NCI-H187 (cell line): ENCODE measurements around the gene CCDC181.
"Not testable (repeated sequence)": the region's sequence is repeated elsewhere in the genome, so short reads cannot be mapped to it uniquely, and the experiment has no call there.

Experiments used
- DNase-seq, 2 experiments: peaks; one replicate each; lab custom pipeline; 2025; lab: John Stamatoyannopoulos, UW

The CCDC181 gene

DNA sequence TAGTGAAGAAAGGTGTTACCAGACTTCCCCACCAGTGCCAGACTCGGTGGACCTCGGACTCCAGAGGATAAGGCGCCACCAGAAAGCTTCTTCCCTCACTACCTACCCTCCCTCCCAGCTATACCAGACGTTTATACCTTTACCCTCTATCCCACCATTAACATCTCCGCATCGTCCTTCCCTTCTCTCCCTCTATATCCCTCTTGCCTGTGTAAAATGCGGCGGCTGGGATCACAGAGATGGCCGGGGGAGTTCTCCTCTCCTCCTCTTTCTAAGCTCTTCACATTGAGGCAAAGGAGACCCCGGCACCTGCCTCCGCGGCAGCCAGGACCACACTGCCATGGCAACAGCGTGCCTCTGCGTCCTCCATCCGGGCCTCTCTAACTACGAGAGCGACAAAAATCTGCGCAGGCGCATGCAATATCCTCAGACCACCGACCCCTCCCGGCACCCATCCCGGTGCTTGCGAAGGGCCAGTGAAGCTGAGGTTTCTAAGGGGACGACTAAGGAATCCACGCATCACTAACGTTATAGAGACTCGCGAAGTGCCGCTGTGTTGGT, at the start of gene CCDC181:
CCDC181 (minus strand) TSS at position 394 of the 561 bp plus-strand sequence. CDS start 2,547 bp downstream, outside the sequence.
- peak; percentile 82 to 90 for DNase-seq

DNA sequence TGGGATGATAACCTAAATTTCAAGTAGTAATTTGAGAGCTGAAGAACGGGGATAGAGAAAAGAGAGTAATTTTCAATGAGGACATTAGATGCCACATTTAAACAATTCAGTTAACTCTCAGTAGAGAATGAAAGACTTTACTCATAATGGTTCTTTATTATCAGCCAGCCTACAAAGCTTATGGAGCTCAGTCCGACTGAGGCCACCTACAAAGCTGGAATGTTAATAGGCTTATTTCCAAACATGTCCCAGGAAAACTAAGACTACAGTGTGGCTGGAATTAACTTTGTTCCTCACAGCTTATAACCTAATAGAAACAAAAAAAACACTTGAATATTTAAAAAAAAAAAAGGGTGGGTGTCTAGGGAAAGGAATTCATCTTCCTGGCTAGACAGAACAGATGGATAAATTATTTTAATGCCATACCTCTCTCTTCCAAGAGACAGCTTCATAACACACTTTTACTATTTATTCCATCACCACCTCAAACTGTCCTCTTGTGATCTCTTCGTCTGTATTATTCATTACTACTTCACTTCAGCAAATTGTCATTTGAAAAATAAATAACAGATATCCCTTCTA, 48.6 kb upstream of the CCDC181 start:
- no peak for DNase-seq

DNA sequence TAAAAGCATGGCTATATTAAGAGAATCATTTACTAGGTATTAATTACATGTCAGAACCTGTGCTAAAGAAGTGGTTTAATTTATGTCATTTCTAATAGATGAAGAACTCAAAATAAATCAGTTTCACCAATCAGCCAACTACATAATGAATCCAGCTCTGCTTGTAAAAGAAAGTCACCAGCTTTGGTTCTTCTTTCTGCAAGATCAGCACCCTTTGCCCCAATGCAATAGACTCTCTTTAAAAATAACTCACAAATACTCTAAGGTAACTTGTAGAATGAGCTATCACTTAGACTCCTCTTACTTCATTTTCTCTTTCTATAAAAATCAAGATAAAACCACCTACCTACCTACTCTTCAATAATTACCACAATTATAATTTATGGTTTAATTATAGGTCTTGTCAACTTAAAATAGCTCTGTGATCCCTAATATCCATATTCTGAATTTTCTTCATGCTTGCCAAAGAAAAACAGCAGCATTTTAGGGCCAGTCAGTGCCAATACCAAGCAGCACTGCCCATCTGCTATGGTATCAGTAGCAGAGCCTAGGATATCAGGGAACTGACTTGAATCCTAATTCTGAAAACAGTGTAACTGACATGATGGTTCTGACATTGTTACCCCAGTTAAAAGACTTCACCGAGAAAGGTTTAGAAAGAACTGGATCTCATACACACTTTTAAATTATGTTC, 47.2 kb upstream of the CCDC181 start:
- DNase-seq: no peak

DNA sequence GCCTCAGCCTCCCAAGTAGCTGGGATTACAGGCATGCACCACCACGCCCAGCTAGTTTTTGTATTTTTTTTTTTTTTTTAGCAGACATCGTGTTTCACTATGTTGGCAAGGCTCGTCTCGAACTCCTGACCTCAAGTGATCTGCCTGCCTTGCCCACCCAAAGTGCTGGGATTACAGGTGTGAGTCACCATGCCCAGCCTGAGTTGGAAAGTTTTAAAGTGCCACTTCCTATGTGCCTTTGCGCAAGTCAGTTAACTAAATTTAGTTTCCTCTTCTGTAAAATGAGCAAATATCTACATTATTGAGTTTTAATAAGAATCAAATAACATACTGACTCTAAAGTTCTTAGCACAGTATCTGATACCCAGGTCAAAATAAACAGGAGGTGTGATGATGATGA, 46.1 kb upstream of the CCDC181 start:
- no peak for DNase-seq

DNA sequence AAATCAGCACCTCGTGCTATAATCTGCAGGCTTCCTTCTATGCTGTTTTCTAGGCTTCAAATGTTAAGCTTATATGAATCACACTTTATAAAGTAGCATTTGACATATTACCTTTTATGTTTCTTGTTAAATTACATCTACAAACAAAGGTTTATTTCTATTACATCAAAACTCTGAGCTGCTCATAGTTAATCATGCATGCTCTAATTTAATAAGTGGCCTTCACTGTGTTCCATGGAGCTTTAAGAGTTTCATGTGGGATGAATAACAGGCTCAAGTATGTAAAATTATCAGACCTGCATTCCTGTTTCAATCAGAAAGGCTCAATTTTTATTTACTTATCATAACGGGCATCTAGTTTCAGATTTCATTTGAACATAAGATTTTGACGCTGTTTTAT, 45.5 kb upstream of the CCDC181 start:
- no peak for DNase-seq

DNA sequence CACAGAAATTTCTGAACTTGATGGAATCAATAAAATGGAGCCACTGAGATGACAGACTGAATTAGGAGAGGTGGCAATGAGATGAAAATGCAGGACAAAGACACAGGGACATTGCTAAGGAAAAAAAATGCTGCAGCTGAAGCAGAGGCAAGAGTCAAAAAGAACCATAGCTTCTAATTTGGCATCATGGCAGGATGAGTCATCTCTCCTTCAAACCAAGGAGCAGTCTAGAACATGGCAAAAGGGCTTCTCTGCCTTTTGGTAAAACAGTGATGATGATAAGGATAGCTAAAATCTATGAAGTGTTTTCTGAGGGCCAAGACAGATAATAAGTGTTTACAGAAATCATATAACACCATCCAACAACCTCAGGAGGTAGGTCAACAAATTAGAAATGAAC, 41.7 kb upstream of the CCDC181 start:
- no peak for DNase-seq

DNA sequence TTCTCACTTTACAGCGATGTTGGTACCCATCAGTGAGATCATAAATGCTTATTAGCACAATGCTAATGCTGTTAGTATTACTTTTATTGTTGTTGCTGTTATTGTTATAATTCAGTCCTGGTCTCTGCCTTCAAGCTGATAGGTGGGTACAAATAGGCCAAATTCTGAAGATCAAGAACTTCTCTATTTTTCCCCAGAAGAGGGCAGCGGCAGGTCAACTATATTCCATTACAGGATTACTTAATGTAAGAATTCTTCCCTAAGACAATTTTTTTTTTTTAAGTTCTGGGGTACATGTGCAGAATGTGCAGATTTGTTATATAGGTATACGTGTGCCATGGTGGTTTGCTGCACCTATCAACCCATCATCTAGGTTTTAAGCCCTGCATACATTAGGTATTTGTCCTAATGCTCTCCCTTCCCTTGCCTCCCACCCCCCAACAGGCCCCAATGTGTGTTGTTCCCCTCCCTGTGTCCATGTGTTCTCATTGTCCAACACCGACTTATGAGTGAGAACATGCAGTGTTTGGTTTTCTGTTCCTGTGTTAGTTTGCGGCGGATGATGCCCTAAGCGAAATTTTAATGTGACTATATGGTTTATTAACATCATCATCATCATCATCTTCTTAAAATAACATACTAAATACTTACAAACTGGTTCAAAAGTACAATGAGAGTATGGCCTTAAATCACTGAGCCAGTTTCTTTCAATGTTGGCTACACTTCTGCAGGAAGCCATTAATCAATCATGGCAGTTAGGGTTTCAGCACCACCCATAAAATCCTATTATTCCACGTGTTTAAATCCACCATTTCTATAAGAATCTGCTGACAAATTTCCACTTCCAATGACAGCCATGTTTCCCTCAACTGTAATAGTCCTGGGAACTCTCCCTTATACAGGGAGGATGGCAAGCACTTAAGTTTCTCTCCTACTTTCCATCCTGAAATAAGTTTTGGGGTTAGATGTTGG, 39.3 kb upstream of the CCDC181 start:
- no peak for DNase-seq

DNA sequence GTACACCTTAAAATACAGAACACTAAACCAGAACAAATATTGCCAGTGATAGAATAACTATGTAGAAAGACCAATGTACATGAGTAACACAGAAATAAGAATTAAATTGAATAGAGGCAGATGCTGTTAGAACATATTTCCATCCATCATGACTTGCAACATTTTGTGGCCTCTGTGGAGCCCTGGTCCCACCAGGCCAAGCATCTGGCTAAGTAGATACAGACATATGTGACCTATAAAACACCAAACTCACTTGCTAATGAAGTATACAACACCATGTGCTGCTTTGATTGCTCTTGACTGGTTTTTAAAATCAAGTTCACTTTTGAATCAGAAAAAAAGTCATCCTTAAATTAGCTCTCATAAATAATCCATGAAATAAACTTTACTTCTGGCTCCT, 38.0 kb upstream of the CCDC181 start:
- no peak for DNase-seq

DNA sequence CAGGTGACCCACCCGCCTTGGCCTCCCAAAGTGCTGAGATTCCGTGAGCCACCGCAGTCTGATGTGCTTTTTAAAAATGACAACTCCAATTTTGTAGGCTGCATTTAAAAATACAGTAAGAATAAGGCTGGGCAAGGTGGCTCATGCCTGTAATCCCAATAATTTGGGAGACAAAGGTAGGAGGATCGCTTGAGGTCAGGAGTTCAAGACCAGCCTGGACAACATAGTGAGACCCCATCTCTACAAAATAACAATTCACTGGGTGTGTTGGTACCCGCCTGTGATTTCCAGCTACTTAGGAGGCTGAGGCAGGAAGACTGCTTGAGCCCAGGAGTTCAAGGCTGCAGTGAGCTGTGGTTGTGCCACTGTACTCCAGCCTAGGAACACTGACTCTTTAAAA, 35.1 kb upstream of the CCDC181 start:
- no peak for DNase-seq

DNA sequence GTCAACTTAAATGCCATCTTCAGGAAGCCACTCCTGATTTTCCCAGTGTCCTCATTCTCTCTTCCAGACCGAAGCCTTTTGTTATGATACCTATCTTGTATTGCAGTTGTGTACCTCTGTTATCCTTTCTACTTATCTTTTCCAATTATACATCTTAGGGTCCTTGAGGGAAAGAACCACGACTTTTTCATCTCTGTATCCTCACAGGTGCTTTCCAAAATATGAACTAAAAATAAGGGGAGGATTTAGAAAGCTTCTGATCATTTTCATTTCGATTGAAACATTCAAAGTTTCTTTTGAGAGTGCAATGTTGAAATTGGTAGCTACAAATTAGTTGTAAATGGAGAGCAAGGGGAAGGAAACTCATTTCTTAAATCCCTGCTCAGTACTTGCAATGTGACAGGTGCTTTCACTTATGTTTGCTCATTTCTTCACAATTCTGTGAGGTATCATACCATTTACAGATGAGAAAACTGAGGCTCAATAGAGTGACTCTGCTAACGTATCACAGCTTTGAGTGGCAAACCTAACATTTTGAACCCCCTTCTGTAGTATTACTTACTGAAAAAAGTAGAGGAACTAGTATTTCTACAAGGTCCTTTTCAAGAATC, 34.2 kb upstream of the CCDC181 start:
- no peak for DNase-seq

DNA sequence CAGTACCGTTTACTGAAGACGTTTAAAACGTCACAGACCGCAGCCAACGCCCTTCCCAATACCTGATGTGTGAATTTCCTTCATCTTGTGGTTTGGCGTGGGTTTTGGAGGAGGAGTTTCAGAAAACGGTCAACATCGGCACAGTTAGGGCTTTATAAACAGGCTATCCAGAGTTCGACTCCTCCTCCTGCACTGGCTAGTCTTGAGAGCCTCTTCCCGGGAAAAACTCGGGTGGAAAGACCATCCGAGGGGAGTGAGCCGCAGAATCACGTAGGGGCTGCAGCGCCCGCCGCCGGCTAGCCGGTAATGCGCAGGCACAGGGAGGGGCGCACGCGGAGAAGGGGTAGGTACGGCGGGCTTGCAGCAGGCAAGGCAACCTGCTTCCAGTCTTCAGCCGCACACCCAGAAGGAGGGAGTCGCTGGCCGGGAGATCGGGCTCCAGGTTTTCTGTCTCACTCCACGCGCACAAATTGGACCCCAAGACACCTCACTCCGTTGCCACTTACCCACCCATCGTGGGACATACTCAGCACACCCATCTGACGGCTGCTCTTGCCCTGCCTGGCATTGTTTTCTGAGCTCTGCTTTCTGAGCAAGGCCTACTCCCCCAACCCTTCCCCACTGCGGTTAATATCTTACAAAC, 33.0 kb upstream of the CCDC181 start:
- no peak for DNase-seq

DNA sequence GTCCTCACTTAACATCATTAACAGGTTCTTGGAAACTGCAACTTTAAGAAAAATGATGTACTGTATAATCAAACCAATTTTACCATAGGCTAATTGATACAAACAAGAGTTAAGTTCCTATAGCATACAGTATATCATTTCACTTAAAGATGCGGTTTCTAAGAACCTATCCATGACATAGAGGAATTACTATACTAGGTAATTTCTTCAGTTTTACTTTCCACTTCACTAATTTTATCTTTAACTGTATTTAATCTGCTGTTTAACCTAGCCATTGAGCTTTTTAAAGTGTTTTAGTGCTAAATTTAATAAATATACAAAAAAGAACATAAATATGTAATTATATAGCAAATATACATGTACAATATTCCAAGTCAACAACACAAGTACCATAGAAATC, 30.2 kb upstream of the CCDC181 start:
- no peak for DNase-seq

DNA sequence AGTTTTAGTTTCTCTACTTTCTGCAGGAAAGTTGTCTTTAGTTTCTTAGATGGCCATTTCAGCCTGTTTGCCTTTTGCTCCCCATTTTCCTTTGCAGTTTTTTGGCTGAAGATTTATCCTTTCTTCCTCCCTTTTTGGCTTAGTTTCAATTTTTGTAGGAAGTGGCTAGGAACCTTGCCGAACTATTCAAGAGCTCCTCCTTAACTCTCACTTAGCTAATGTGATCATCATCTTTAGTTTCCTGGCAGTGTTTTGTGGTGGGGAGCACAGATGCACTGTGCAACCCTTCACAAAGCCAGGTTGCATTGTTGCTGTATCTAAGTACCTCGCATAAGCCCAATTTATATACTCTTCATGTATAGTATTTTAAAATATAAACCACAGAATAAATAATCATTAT, 28.8 kb upstream of the CCDC181 start:
- DNase-seq: no peak

DNA sequence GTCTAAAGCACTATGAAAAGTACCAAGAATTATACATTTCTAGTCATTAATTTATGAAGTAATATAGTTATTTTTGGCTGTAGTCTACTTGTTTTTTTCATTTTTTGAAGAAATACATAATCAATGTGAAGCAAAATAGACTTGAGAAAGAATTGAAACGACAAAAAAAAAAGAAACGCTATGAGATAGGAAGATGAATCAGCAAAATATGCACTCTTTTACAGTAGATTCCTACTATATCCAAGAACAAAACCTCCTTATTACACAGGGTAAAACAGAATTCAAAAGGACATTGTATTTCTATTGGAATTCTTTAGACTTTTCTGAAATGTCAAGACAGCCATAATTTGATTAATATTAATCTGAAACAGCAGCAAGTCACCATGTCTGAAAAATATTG, 25.6 kb upstream of the CCDC181 start:
- no peak for DNase-seq

DNA sequence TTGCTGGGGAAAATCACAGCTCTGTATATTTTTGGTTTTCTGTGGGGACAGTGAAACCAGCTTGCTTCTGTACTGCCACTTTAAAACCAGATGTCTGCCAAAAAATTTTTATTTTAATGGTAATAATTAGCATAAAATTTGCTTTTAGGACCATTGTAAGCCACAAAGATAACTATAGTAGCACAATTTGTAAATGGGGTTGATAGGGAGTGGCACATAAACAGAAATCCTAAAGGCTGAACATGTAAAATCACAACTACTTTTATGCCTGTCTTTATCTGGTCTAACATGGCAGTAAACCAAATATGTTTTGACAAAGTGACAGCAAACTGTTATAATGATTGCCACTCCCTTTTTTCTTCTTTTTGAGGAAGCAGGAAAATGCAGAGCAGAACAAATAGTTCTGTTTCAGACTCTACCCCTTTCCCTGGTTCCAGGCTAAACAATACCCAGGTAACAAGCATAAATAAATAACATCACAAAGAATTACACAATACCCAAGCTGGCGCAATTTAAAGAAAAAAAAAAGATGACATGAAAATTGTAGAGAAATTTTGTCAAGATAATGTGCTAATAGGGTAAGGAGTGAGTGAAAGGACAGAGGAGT, 24.0 kb upstream of the CCDC181 start:
- DNase-seq: no peak

DNA sequence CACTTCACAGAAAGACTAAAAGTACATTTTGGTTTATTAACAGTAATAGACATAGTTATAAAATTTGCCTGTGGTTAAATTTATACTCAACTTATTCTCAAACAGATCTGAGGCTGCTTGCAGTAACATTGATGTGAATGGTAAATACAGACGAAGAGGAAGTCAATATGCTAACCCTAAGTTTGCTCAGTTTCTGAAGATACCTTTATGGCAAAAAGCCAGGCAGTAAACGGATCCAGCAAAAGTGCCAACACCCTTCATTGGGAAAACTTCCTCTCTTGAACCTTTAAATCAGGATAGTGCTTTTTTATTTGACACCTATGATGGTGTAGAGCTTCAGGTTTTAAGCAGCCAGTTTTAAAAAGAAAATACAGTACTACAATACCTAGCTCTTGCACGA, 16.6 kb upstream of the CCDC181 start:
- DNase-seq: no peak

DNA sequence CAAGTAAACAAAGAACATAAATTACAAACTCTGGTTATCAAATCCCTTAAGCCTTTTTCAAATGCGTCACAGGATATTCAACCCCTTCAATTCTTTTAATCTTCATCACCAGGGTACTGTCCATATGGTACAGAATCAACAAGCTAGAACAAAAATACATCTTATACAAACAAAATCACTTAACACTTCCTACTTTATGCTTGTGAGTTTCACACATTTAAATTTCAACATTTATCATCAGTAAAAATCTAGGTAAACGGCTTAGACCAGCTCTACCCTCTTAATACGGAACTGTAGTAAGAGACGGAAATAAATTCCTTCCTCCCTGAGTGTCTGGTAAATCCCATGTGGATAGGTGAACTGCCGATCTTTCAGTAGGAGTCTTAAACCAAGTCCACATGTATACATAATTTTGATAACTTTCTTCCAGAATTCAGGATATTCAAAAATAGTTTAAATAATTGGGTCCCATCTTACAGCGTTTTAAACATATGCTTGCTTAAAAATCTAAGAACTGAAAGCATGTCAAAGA, 1.0 kb downstream of the CCDC181 start:
- no peak for DNase-seq

DNA sequence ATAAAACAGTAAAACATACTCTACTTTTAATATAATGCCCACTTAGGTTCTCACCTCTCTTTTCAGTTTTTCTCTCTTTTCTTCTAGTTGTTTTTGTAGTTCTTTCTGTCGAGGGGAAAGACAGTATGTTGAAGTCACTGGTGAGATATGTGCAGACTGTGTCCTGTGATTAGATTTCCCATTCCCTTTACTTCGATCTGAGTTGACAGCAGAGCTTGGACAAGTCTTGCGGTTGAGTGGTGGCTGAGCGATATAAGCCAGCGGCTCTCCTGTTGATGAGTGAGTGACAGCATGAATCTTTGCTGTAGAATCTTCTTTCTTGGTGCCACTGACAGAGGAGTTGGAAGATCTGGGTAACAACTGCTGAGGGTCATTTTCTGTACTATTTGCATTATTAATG, 6.0 kb downstream of the CCDC181 start:
- no peak for DNase-seq

DNA sequence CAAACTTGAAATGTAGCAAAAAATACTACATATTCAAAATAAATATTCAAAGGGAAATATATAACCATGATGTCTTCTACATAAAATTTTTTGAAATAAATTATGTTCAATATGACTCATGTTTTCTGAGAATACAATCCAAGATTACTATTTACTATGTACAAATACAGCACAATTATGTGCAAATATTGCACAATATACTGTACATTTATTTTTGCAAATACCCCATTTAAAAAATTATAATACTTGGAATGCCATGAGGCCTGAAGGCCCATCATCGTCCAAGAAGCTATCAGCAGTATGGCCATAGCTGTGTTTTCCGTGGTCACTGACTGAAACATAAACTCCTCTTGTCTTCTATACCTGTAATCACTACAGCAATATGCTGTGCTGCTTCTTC, 12.3 kb downstream of the CCDC181 start:
- no peak for DNase-seq

DNA sequence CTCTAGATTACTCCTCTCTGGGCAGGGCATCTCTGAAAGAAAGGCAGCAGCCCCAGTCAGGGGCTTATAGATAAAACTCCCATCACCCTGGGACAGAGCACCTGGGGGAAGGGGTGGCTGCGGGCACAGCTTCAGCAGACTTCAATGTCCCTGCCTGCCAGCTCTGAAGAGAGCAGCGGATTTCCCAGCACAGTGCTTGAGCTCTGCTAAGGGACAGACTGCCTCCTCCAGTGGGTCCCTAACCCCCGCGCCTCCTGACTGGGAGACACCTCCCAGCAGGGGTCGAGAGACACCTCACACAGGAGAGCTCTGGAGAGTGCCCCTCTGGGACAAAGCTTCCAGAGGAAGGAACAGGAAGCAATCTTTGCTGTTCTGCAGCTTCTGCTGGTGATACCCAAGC, 18.9 kb downstream of the CCDC181 start:
- DNase-seq: not testable (repeated sequence)

DNA sequence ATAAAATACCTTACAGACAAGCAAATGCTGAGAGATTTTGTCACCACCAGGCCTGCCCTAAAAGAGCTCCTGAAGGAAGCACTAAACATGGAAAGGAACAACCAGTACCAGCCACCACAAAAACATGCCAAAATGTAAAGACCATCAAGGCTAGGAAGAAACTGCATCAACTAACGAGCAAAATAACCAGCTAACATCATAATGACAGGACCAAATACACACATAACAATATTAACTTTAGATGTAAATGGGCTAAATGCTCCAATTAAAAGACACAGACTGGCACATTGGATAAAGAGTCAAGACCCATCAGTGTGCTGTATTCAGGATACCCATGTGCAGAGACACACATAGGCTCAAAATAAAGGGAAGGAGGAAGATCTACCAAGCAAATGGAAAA, 24.7 kb downstream of the CCDC181 start:
- DNase-seq: not testable (repeated sequence)
